ENCODE data around the gene SCARF2.
"Not testable (repeated sequence)": the region's sequence is repeated elsewhere in the genome, so short reads cannot be mapped to it uniquely, and the experiment has no call there.

Gene SCARF2

GRCh38 chr22:20420157-20420842 is 17.3 kb downstream of the SCARF2 start:
- no peak overlapping the region for H3K27ac Mint-ChIP-seq
- H3K4me1 Mint-ChIP-seq (ENCODE audit: low read depth) = peaks cover 3% of the 10 kb centered on the region
- H3K27me3 Mint-ChIP-seq = peaks cover 9% of the 10 kb centered on the region
- H3K4me3 Mint-ChIP-seq = no peak overlapping the region
- H3K9me3 Mint-ChIP-seq = no peaks in the 10 kb centered on the region
- no peaks in the 10 kb centered on the region for H3K36me3 Mint-ChIP-seq (ENCODE audit: low read depth)
- no peak for DNase-seq

GRCh38 chr22:20419664-20419951 is 18.0 kb downstream of the SCARF2 start:
- peaks cover 6% of the 10 kb centered on the region for H3K27me3 Mint-ChIP-seq
- DNase-seq = no peak
- H3K36me3 Mint-ChIP-seq (ENCODE audit: low read depth) = no peaks in the 10 kb centered on the region
- no peak overlapping the region for H3K27ac Mint-ChIP-seq
- H3K4me3 Mint-ChIP-seq = no peak overlapping the region
- H3K4me1 Mint-ChIP-seq (ENCODE audit: low read depth) = peaks cover 3% of the 10 kb centered on the region
- H3K9me3 Mint-ChIP-seq = no peaks in the 10 kb centered on the region

- DNase-seq = peak; percentile 83
- Mint-ChIP-seq H3K4me1 (ENCODE audit: low read depth) (peaks cover 3% of the 10 kb centered on the region), H3K9me3 (no peaks in the 10 kb centered on the region)
Measured at GRCh38 chr22:20418211-20418788, 19.3 kb downstream of the SCARF2 start.

GRCh38 chr22:20415699-20416098 is 21.9 kb downstream of the SCARF2 start:
- not testable (repeated sequence) for H3K27ac Mint-ChIP-seq; H3K4me1 Mint-ChIP-seq (ENCODE audit: low read depth); H3K4me3 Mint-ChIP-seq; H3K9me3 Mint-ChIP-seq; DNase-seq; H3K27me3 Mint-ChIP-seq; H3K36me3 Mint-ChIP-seq (ENCODE audit: low read depth)

More at GRCh38 chr22:20418211-20418788, 19.3 kb downstream of the SCARF2 start:
- Mint-ChIP-seq H3K27me3 (no peaks in the 10 kb centered on the region), H3K27ac (no peak overlapping the region), H3K36me3 (ENCODE audit: low read depth) (no peaks in the 10 kb centered on the region), H3K4me3 (peak overlapping the region; percentile 58)

- not testable (repeated sequence) for H3K9me3 Mint-ChIP-seq; H3K4me1 Mint-ChIP-seq (ENCODE audit: low read depth); H3K27ac Mint-ChIP-seq; H3K36me3 Mint-ChIP-seq (ENCODE audit: low read depth); H3K4me3 Mint-ChIP-seq; H3K27me3 Mint-ChIP-seq; DNase-seq
Measured at GRCh38 chr22:20415241-20415640, 22.4 kb downstream of the SCARF2 start.

GRCh38 chr22:20414450-20414849 is 23.2 kb downstream of the SCARF2 start:
- Mint-ChIP-seq H3K4me1 (ENCODE audit: low read depth) (peaks cover 3% of the 10 kb centered on the region), H3K27me3 (no peaks in the 10 kb centered on the region), H3K9me3 (no peaks in the 10 kb centered on the region), H3K36me3 (ENCODE audit: low read depth) (no peaks in the 10 kb centered on the region), H3K27ac (no peak overlapping the region), H3K4me3 (no peak overlapping the region)
- DNase-seq = no peak

- DNase-seq = no peak
- H3K36me3 Mint-ChIP-seq (ENCODE audit: low read depth) = peaks cover 2% of the 10 kb centered on the region
- no peak overlapping the region for H3K4me3 Mint-ChIP-seq
- H3K27ac Mint-ChIP-seq = no peak overlapping the region
- H3K9me3 Mint-ChIP-seq = no peaks in the 10 kb centered on the region
- no peaks in the 10 kb centered on the region for H3K27me3 Mint-ChIP-seq
- H3K4me1 Mint-ChIP-seq (ENCODE audit: low read depth) = peaks cover 3% of the 10 kb centered on the region
Measured at GRCh38 chr22:20414059-20414440, 23.6 kb downstream of the SCARF2 start.

- Mint-ChIP-seq H3K9me3 (no peaks in the 10 kb centered on the region), H3K36me3 (ENCODE audit: low read depth) (peaks cover 3% of the 10 kb centered on the region), H3K4me1 (ENCODE audit: low read depth) (peaks cover 3% of the 10 kb centered on the region), H3K27ac (no peak overlapping the region), H3K27me3 (no peaks in the 10 kb centered on the region), H3K4me3 (no peak overlapping the region)
- no peak for DNase-seq
Measured at GRCh38 chr22:20413217-20414058, 24.2 kb downstream of the SCARF2 start.

- no peaks in the 10 kb centered on the region for H3K9me3 Mint-ChIP-seq
- no peak overlapping the region for H3K27ac Mint-ChIP-seq
- H3K4me1 Mint-ChIP-seq (ENCODE audit: low read depth) = no peaks in the 10 kb centered on the region
- no peaks in the 10 kb centered on the region for H3K27me3 Mint-ChIP-seq
- no peak overlapping the region for H3K4me3 Mint-ChIP-seq
- no peak for DNase-seq
- H3K36me3 Mint-ChIP-seq (ENCODE audit: low read depth) = peaks cover 7% of the 10 kb centered on the region
Measured at GRCh38 chr22:20412474-20413216, 25.0 kb downstream of the SCARF2 start.

GRCh38 chr22:20409385-20409784 is 28.2 kb downstream of the SCARF2 start:
- H3K27ac Mint-ChIP-seq; H3K4me1 Mint-ChIP-seq (ENCODE audit: low read depth); H3K27me3 Mint-ChIP-seq; H3K9me3 Mint-ChIP-seq; DNase-seq; H3K4me3 Mint-ChIP-seq: not testable (repeated sequence)
- H3K36me3 Mint-ChIP-seq (ENCODE audit: low read depth) = peaks cover 32% of the 10 kb centered on the region

GRCh38 chr22:20408891-20409290 is 28.7 kb downstream of the SCARF2 start:
- Mint-ChIP-seq H3K36me3 (ENCODE audit: low read depth) (peaks cover 35% of the 10 kb centered on the region), H3K9me3 (no peaks in the 10 kb centered on the region)
- DNase-seq = no peak

GRCh38 chr22:20407829-20408228 is 29.8 kb downstream of the SCARF2 start:
- H3K36me3 Mint-ChIP-seq (ENCODE audit: low read depth) = peaks cover 46% of the 10 kb centered on the region
- H3K9me3 Mint-ChIP-seq = no peaks in the 10 kb centered on the region
- H3K27ac Mint-ChIP-seq = no peak overlapping the region
- H3K4me3 Mint-ChIP-seq = no peak overlapping the region
- H3K4me1 Mint-ChIP-seq (ENCODE audit: low read depth) = peaks cover 4% of the 10 kb centered on the region
- DNase-seq = no peak
- no peaks in the 10 kb centered on the region for H3K27me3 Mint-ChIP-seq

More at GRCh38 chr22:20408891-20409290, 28.7 kb downstream of the SCARF2 start:
- Mint-ChIP-seq H3K27me3 (no peaks in the 10 kb centered on the region), H3K27ac (no peak overlapping the region), H3K4me3 (no peak overlapping the region), H3K4me1 (ENCODE audit: low read depth) (no peaks in the 10 kb centered on the region)

- peaks cover 53% of the 10 kb centered on the region for H3K36me3 Mint-ChIP-seq (ENCODE audit: low read depth)
- H3K27me3 Mint-ChIP-seq = no peaks in the 10 kb centered on the region
- H3K4me3 Mint-ChIP-seq = no peak overlapping the region
- peaks cover 4% of the 10 kb centered on the region for H3K4me1 Mint-ChIP-seq (ENCODE audit: low read depth)
- DNase-seq = no peak
- no peaks in the 10 kb centered on the region for H3K9me3 Mint-ChIP-seq
- H3K27ac Mint-ChIP-seq = no peak overlapping the region
Measured at GRCh38 chr22:20406686-20407408, 30.8 kb downstream of the SCARF2 start.

Measured in activated T-cell treated with anti-CD3 and anti-CD28 coated beads, Interleukin-2, amount 50 U/mL, for 24 hours (primary cell).